Measurements from ENCODE around the gene NDUFA1.
"Not testable (repeated sequence)": the region's sequence is repeated elsewhere in the genome, so short reads cannot be mapped to it uniquely, and the experiment has no call there.

NDUFA1 gene

GRCh38 chrX:119900976-119901375 is 29.3 kb downstream of the NDUFA1 start:
- DNase-seq (ENCODE audit: low spot score), result no peak

GRCh38 chrX:119916310-119916709 is 44.7 kb downstream of the NDUFA1 start:
- no peak for DNase-seq (ENCODE audit: low spot score)

- no peak for DNase-seq (ENCODE audit: low spot score)
Measured at GRCh38 chrX:119917877-119918276, 46.2 kb downstream of the NDUFA1 start.

- no peak for DNase-seq (ENCODE audit: low spot score)
Measured at GRCh38 chrX:119919835-119920585, 48.4 kb downstream of the NDUFA1 start.

- not testable (repeated sequence) for DNase-seq (ENCODE audit: low spot score)
Measured at GRCh38 chrX:119922391-119922790, 50.8 kb downstream of the NDUFA1 start.

All from LoVo (cell line).